Inflammatory macrophage (primary cell): ENCODE results near the gene IL1RAPL2.

ENCODE experiments used
- DNase-seq, 2 donors: peaks; one replicate each; pipeline ENCODE4 v3.0.0-alpha.2; 2020 to 2022

The IL1RAPL2 gene

GRCh38 chrX:105277132-105277531, 711.1 kb downstream of the IL1RAPL2 start:
- no peak for DNase-seq

- DNase-seq: no peak
These were observed 716.1 kb downstream of the IL1RAPL2 start for GRCh38 chrX:105282077-105282476.

- no peak for DNase-seq
These were observed 731.0 kb downstream of the IL1RAPL2 start for GRCh38 chrX:105297041-105297440.

GRCh38 chrX:105299286-105299685, 733.3 kb downstream of the IL1RAPL2 start:
- DNase-seq: no peak

- no peak for DNase-seq
These were observed 736.2 kb downstream of the IL1RAPL2 start for GRCh38 chrX:105302246-105302645.

GRCh38 chrX:105307762-105308161, 741.8 kb downstream of the IL1RAPL2 start:
- no peak for DNase-seq

GRCh38 chrX:105313596-105313995, 747.6 kb downstream of the IL1RAPL2 start:
- no peak for DNase-seq

- no peak for DNase-seq
These were observed 748.5 kb downstream of the IL1RAPL2 start for GRCh38 chrX:105314458-105314857.

GRCh38 chrX:105315248-105315647, 749.2 kb downstream of the IL1RAPL2 start:
- no peak for DNase-seq

GRCh38 chrX:105317117-105317516, 751.1 kb downstream of the IL1RAPL2 start:
- no peak for DNase-seq

- no peak for DNase-seq
These were observed 757.9 kb downstream of the IL1RAPL2 start for GRCh38 chrX:105323928-105324327.

GRCh38 chrX:105328773-105329172, 762.8 kb downstream of the IL1RAPL2 start:
- no peak for DNase-seq

- no peak for DNase-seq
These were observed 765.2 kb downstream of the IL1RAPL2 start for GRCh38 chrX:105331244-105331643.

- DNase-seq: no peak
These were observed 781.4 kb downstream of the IL1RAPL2 start for GRCh38 chrX:105347373-105347772.

GRCh38 chrX:105349476-105349875, 783.5 kb downstream of the IL1RAPL2 start:
- DNase-seq: no peak

- DNase-seq: no peak
These were observed 809.8 kb downstream of the IL1RAPL2 start for GRCh38 chrX:105375816-105376215.

- no peak for DNase-seq
These were observed 858.7 kb downstream of the IL1RAPL2 start for GRCh38 chrX:105424729-105425128.

GRCh38 chrX:105451401-105451800, 885.4 kb downstream of the IL1RAPL2 start:
- no peak for DNase-seq

- no peak for DNase-seq
These were observed 892.8 kb downstream of the IL1RAPL2 start for GRCh38 chrX:105458846-105459245.

GRCh38 chrX:105460376-105460775, 894.4 kb downstream of the IL1RAPL2 start:
- DNase-seq: no peak

GRCh38 chrX:105461016-105461415, 895.0 kb downstream of the IL1RAPL2 start:
- DNase-seq: no peak

- no peak for DNase-seq
These were observed 896.2 kb downstream of the IL1RAPL2 start for GRCh38 chrX:105462186-105462585.

- DNase-seq: no peak
These were observed 897.5 kb downstream of the IL1RAPL2 start for GRCh38 chrX:105463473-105463872.

- no peak for DNase-seq
These were observed 898.6 kb downstream of the IL1RAPL2 start for GRCh38 chrX:105464618-105465017.

GRCh38 chrX:105468741-105469140, 902.7 kb downstream of the IL1RAPL2 start:
- DNase-seq: no peak

- no peak for DNase-seq
These were observed 905.6 kb downstream of the IL1RAPL2 start for GRCh38 chrX:105471597-105471996.
